ENCODE measurements around the gene THRB.
"Not testable (repeated sequence)": the region's sequence is repeated elsewhere in the genome, so short reads cannot be mapped to it uniquely, and the experiment has no call there.

The THRB gene

DNA sequence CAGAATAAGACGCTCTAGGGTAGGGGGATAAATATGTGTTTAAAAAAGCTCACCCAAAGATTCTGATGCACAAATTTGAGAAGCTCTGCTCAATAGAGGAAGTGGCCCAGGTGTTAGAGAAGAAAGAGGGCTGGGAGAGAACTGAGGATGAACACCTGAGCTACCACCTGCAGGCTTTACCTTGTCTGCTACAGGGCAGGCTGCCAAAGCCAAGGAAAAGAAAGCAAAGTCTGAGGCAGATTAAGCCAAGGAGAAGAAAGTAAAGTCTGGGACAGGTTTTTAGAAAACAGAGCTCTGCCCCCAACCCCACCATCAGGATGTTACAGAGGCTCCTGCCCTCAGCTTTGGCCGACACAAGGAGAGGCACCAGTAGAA is 92.9 kb downstream of the THRB start:
- FAIRE-seq = no peak
- DNase-seq (ENCODE audit: insufficient read length, low spot score) = no peak
- no peak for TF ChIP-seq POU2F2 (IDR thresholded peaks at IDR 0.05; ENCODE audit: low read depth, low read length)
- no peak for TF ChIP-seq POLR2A (IDR thresholded peaks at IDR 0.05; ENCODE audit: low read depth, low read length)
- no peak for TF ChIP-seq SPI1 (IDR thresholded peaks at IDR 0.05; ENCODE audit: low read depth, low read length)
- no peak for TF ChIP-seq TAF1 (IDR thresholded peaks at IDR 0.05; ENCODE audit: low read depth, low read length)
- no peak for TF ChIP-seq PAX5 (IDR thresholded peaks at IDR 0.05; ENCODE audit: insufficient read depth, low read length, severe bottlenecking)
- TF ChIP-seq POLR2AphosphoS5 (IDR thresholded peaks at IDR 0.05; ENCODE audit: low read depth, low read length) = no peak

- DNase-seq (ENCODE audit: insufficient read length, low spot score) (no peak), FAIRE-seq (no peak)
- no peak for TF ChIP-seq POLR2AphosphoS5 (IDR thresholded peaks at IDR 0.05; ENCODE audit: low read depth, low read length)
- no peak for TF ChIP-seq POLR2A (IDR thresholded peaks at IDR 0.05; ENCODE audit: low read depth, low read length)
- TF ChIP-seq SPI1 (IDR thresholded peaks at IDR 0.05; ENCODE audit: low read depth, low read length) = no peak
- TF ChIP-seq POU2F2 (IDR thresholded peaks at IDR 0.05; ENCODE audit: low read depth, low read length) = no peak
- no peak for TF ChIP-seq TAF1 (IDR thresholded peaks at IDR 0.05; ENCODE audit: low read depth, low read length)
- TF ChIP-seq PAX5 (IDR thresholded peaks at IDR 0.05; ENCODE audit: insufficient read depth, low read length, severe bottlenecking) = no peak
These were observed 93.4 kb downstream of the THRB start for GRCh38 chr3:24401090-24401810.

- TF ChIP-seq POLR2AphosphoS5 (IDR thresholded peaks at IDR 0.05; ENCODE audit: low read depth, low read length) = no peak
- TF ChIP-seq POU2F2 (IDR thresholded peaks at IDR 0.05; ENCODE audit: low read depth, low read length) = no peak
- no peak for TF ChIP-seq PAX5 (IDR thresholded peaks at IDR 0.05; ENCODE audit: insufficient read depth, low read length, severe bottlenecking)
- no peak for TF ChIP-seq SPI1 (IDR thresholded peaks at IDR 0.05; ENCODE audit: low read depth, low read length)
- no peak for TF ChIP-seq TAF1 (IDR thresholded peaks at IDR 0.05; ENCODE audit: low read depth, low read length)
- no peak for TF ChIP-seq POLR2A (IDR thresholded peaks at IDR 0.05; ENCODE audit: low read depth, low read length)
- DNase-seq (ENCODE audit: insufficient read length, low spot score) = no peak
- FAIRE-seq = no peak
These were observed 94.2 kb downstream of the THRB start for GRCh38 chr3:24400450-24400849.

- TF ChIP-seq PAX5 (IDR thresholded peaks at IDR 0.05; ENCODE audit: insufficient read depth, low read length, severe bottlenecking) = no peak
- no peak for TF ChIP-seq POLR2A (IDR thresholded peaks at IDR 0.05; ENCODE audit: low read depth, low read length)
- FAIRE-seq = no peak
These were observed 94.6 kb downstream of the THRB start for GRCh38 chr3:24400015-24400414.

DNA sequence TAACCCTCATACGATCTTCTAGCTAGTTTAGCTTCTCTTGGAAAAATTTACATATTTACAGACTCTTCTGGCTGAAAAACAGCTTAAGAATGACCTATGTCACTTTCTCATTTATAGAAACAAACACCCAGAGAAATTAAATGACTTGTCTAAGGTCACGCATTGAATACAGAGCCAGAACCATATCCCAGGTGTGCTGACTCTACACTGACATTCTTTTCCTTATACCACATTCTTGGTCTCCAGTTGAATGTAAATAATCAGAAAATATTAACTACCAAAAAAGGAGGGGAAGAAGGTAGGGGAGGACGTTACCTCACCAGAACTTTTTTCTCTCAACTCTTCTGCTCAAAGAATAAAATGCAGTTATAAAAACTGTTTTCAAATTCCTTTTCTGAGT is 95.0 kb downstream of the THRB start:
- TF ChIP-seq POLR2AphosphoS5 (IDR thresholded peaks at IDR 0.05; ENCODE audit: low read depth, low read length) (no peak), TAF1 (IDR thresholded peaks at IDR 0.05; ENCODE audit: low read depth, low read length) (no peak), PAX5 (IDR thresholded peaks at IDR 0.05; ENCODE audit: insufficient read depth, low read length, severe bottlenecking) (no peak), POU2F2 (IDR thresholded peaks at IDR 0.05; ENCODE audit: low read depth, low read length) (no peak), POLR2A (IDR thresholded peaks at IDR 0.05; ENCODE audit: low read depth, low read length) (no peak), SPI1 (IDR thresholded peaks at IDR 0.05; ENCODE audit: low read depth, low read length) (no peak)
- FAIRE-seq = no peak

More at GRCh38 chr3:24400015-24400414, 94.6 kb downstream of the THRB start:
- no peak for DNase-seq (ENCODE audit: insufficient read length, low spot score)

DNA sequence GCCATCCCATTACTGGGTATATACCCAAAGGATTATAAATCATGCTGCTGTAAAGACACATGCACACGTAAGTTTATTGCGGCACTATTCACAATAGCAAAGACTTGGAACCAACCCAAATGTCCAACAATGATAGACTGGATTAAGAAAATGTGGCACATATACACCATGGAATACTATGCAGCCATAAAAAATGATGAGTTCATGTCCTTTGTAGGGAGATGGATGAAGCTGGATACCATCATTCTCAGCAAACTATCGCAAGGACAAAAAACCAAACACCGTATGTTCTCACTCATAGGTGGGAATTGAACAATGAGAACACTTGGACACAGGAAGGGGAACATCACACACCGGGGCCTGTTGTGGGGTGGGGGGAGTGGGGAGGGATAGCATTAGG is 95.9 kb downstream of the THRB start:
- FAIRE-seq = not testable (repeated sequence)

More for the DNA sequence above, 95.0 kb downstream of the THRB start:
- DNase-seq (ENCODE audit: insufficient read length, low spot score) = no peak

DNA sequence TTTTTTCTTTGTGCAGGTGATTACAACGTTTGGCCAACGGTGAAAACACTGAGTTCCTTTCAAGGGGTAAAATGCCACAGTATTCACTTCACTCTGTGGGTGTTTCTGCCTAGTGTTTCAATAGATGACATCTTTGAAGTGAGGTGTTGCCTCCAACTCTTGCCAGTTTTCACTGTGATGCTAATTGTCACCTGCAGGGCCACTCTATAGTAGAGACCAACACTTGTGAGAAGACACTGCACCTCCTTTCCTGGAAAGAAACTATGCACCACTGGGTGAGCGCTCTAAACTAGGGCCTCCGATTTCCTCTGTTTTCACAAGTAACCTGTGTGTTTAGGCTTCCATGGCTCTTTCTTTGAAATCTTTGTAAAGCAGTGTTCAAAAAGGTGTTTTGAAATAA is 98.3 kb downstream of the THRB start:
- no peak for TF ChIP-seq POU2F2 (IDR thresholded peaks at IDR 0.05; ENCODE audit: low read depth, low read length)
- no peak for TF ChIP-seq POLR2A (IDR thresholded peaks at IDR 0.05; ENCODE audit: low read depth, low read length)
- no peak for TF ChIP-seq SPI1 (IDR thresholded peaks at IDR 0.05; ENCODE audit: low read depth, low read length)
- TF ChIP-seq POLR2AphosphoS5 (IDR thresholded peaks at IDR 0.05; ENCODE audit: low read depth, low read length) = no peak
- no peak for TF ChIP-seq TAF1 (IDR thresholded peaks at IDR 0.05; ENCODE audit: low read depth, low read length)
- TF ChIP-seq PAX5 (IDR thresholded peaks at IDR 0.05; ENCODE audit: insufficient read depth, low read length, severe bottlenecking) = no peak
- no peak for FAIRE-seq
- no peak for DNase-seq (ENCODE audit: insufficient read length, low spot score)

More for the DNA sequence above, 95.9 kb downstream of the THRB start:
- DNase-seq (ENCODE audit: insufficient read length, low spot score) = not testable (repeated sequence)

DNA sequence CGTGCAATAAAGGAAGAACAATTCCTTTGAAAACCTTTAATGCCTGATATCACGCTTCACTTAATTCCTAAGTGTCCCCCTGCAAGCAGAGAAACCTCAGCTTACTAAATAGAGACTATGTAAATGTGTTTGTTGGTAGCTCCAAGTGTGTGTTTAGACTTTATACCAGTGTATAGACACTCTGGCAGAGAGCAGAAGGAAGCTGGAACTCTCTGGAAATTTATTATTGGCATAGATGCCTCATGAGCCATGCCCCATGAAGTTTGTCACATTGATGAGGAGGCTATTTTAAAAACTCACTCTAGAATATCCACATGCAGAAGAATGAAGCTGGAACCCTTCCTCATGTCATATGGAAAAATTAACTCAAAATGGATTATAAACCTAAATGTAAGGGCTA is 99.9 kb downstream of the THRB start:
- TF ChIP-seq PAX5 (IDR thresholded peaks at IDR 0.05; ENCODE audit: insufficient read depth, low read length, severe bottlenecking) (no peak), POLR2AphosphoS5 (IDR thresholded peaks at IDR 0.05; ENCODE audit: low read depth, low read length) (no peak), SPI1 (IDR thresholded peaks at IDR 0.05; ENCODE audit: low read depth, low read length) (no peak), POLR2A (IDR thresholded peaks at IDR 0.05; ENCODE audit: low read depth, low read length) (no peak), POU2F2 (IDR thresholded peaks at IDR 0.05; ENCODE audit: low read depth, low read length) (no peak), TAF1 (IDR thresholded peaks at IDR 0.05; ENCODE audit: low read depth, low read length) (no peak)
- no peak for DNase-seq (ENCODE audit: insufficient read length, low spot score)
- no peak for FAIRE-seq

DNA sequence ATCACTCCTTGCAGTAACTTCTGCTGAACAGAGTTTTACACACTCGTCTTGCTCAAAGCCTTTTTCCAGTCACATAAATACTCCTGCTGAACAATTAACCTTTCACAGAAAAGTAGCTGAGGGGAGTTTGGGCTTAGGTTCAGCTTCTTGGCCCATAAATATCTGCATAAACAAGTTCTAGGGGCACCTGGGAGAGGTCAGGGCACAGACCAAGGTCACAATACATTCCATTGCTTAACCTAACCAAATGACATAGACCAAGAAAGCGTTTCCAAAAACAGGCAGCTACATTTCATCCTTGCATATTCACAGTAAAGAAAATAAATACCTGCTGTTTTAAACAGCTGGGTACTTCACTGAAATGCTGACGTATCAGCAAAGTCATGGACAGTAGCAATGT is 101.3 kb downstream of the THRB start:
- DNase-seq (ENCODE audit: insufficient read length, low spot score) (no peak), FAIRE-seq (no peak)
- no peak for TF ChIP-seq POU2F2 (IDR thresholded peaks at IDR 0.05; ENCODE audit: low read depth, low read length)
- TF ChIP-seq SPI1 (IDR thresholded peaks at IDR 0.05; ENCODE audit: low read depth, low read length) = no peak
- TF ChIP-seq PAX5 (IDR thresholded peaks at IDR 0.05; ENCODE audit: insufficient read depth, low read length, severe bottlenecking) = no peak
- TF ChIP-seq POLR2A (IDR thresholded peaks at IDR 0.05; ENCODE audit: low read depth, low read length) = no peak
- TF ChIP-seq POLR2AphosphoS5 (IDR thresholded peaks at IDR 0.05; ENCODE audit: low read depth, low read length) = no peak
- TF ChIP-seq TAF1 (IDR thresholded peaks at IDR 0.05; ENCODE audit: low read depth, low read length) = no peak
